HG03521 (cell line): Measurements from ENCODE around the gene NQO1.
"Not testable (repeated sequence)": the region's sequence is repeated elsewhere in the genome, so short reads cannot be mapped to it uniquely, and the experiment has no call there.

ENCODE experiments used
- ATAC-seq: cut with Tn5 transposase; IDR thresholded peaks from one replicate; pipeline ENCODE4 v1.9.1; 2021; ENCODE audit warnings: mild to moderate bottlenecking, moderate library complexity; ENCODE audit not compliant: unreplicated experiment

Gene NQO1

DNA sequence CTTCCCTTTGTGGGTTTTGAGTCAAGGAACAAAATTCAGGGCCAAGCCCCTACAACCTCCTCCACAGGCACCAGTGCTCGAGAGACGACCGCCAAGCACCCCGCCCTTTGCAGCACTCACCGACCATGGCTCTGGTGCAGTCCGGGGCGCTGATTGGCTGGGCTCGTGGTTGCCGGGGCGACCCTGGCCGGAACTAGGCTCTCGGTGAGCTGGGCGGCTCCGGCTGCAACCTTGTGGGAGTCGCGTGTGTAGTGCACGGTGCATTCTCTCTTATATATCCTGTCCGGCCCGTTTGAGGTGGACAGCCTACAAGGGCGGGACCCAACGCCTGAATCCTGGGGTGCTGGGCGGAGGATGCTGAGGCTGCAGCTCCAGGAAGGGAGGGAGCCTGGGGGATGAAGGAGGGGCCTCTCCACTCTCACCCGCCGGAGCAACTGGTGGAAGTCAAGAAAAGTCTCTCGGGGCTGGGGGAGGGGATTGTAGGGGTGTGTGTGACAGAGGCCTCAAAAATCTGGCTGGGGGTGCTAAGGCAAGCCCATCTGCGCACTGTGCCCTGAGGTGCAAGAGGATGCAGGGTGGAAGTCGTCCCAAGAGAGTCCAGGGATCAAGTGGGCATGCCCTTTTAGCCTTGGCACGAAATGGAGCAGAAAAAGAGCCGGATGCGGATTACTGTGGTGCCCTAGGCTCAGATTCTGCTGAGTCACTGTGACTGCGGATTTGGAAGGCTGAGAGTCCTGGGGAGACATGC lies at the start of gene NQO1:
Gene NQO1, minus strand, starts transcription at position 248 of the 748 bp plus-strand sequence. Its CDS starts 121 bp downstream, at position 127.
- ATAC-seq = peak; percentile 98

DNA sequence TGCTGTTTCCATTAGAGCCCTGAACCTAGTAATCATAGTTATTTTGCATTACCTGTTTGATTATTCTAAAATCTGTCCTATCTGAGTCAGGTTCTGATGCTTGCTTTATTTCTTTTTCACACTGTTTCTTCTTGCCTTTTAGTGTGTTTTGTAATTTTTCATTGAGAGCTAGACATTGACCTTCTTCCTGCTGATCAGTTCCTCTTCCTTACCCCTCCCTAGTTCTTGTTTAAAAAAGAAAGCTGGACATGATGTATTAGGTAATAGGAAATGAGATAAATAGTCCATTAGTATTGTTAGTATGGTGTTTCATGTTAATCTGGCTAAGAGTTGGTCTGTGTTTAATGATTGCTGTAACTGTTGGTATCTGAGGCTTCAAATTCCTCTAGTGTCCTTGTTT lies 49.2 kb upstream of the NQO1 start:
- no peak for ATAC-seq

DNA sequence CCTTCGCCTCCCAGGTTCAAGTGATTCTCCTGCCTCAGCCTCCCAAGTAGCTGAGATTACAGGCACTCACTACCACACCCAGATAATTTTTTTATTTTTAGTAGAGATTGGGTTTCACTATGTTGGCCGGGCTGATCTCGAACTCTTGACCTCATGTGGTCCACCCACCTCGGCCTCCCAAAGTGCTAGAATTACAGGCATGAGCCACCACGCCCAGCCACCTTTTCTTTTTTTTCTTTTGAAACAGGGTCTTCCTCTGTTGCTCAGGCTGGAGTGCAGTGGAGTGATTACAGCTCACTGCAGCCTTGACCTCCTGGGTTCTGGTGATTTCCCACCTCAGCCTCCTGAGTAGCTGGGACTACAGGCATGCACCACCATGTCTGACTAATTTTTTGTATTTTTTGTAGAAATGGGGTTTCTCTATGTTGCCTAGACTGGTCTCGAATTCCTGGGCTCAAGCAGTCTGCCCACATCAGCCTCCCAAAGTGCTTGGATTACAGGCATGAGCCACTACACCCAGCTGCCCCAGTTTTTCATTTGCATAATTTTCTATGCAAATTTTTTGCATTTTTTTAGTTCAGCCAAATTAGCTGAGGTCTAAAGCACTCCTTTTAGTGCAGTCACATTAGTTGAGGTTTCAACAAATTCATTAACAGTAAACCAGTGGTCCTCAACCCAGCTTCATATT lies 47.0 kb upstream of the NQO1 start:
- no peak for ATAC-seq

DNA sequence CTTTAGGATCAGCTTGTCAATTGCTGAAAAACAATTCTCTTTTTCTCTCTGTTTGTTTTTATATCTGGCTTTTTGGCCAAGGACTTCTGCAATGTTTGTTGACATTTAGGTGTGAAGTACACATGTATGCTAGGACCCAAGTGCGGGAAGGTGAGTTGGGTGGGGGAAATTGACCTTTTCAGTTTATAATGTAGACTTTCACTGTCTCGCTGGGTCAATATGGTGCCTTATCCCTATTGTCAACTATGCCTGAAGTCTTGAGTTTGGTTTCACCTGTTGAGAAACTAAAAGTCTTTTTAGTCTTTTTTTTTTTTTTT lies 45.2 kb upstream of the NQO1 start:
- no peak for ATAC-seq

DNA sequence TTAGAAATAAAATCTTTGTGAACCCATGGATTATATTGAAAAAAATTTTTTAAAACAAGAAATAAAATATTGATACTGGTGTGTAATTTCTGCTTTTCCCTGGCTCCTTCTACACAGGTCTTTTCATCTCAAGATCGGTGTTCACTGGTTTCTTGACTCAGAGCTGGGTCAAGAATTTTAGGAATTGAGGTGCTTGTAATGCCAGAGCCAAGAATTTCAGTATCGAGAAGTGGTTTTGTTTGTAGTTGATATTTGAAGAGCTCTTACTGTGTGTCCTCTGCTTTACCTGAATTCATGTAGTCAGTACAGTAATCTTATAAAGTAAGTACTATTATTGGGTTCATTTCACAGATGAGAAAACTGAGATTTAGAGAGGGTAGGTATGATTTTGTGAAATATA lies 43.0 kb upstream of the NQO1 start:
- ATAC-seq = no peak

DNA sequence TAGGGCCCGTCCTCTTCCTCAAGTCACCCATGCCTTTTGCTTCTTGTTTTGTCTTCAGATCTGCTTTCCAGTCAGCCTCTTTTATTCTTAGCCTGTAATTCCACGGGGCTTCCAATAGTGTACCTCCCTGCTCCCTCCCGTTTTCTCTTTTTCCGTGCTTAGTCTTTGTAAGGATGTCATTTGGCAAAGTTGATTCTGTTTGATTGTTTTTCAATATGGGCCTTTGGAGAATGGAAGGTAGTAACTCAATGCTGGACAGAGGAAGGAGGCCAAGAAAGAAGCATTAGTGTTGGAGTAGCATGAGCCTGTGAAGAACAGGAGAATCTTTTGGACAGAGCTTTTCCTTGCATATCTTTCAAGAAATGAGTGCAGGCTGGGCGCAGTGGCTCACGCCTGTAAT lies 42.3 kb upstream of the NQO1 start:
- ATAC-seq = no peak

DNA sequence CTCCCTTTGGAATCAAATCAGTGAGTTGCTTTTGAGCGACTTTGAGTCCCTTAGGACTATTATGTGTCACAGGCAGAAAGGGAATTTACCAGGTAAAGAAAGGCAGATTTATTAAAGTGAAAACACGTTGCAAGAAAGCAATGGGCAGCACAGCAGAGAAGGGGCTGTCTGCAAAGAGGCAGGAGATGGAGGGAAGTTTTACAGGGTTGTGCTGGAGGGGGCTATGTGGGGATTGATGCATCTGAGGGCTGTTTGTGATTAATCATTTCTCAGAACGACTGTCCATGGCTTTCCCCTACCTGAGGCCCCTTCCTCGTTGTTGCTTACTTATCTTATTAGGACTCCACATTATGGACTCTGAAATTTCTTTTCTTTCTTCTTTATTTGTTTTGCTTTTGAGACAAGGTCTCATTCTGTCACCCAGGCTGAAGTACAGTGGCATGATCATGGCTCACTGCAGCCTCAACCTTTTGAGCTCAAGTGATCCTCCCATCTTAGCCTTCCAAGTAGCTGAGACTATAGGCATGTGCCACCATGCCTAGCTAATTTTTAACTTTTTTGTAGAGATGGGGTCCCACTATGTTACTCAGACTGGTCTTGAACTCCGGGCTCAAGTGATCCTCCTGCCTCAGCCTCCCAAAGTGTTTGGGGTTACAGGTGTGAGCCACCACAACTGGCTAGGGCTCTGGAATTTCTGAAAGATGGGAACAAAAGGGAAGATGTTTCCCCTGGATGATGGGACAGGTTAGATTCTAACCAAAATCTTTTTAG lies 41.3 kb upstream of the NQO1 start:
- ATAC-seq = no peak

DNA sequence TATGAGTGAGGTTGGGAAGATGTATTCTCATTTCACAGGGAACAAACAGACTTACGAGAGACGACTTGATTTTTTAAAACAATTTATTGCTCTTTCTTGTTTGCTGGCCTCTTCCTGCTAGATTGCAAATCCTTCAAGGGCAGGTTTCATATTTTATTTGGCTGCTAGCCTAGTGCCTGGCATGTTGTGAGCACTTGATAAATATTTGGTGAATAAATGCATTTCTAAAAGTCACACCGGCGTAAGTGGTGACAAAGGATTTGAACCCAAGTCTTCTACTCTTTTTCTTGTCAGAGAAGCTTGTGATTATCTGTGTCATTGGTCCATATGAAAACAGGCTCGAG lies 37.2 kb upstream of the NQO1 start:
- no peak for ATAC-seq

DNA sequence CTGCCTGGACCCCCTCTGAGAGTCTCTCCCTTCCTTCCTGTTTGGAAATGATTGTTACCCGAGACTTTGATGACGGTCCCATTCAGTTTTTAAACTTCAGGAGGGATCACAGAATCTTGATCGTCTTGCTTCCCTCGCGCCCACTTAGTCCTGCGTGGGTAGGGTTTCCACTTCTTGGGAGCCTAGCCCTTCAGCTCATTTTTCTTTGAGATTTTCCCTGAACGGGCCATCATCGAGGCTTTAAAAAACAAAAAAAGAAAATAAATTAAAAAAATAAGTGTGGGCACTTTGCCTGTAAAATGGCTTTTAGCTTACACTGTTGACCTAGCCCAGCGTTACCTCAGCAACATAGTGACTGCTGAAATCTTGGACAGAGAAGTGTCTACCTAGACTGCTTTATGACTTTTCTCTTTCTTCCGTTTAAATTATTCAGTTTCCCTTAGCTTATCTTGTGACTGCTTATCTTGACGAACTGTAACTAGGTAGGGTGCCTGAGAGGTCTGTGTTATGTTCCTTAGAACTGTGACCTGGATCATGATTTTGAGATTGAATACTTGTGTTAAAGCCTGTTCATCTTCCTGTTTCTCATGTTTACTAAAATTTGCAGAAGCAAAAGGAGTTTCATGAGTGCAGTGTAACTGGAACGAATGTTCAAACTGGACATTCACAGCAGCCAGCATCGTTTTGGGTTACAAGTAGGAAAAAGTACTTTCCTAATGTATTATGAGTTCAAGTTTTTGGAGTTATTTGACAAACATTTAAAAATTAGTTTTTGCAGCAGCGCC lies 36.6 kb upstream of the NQO1 start:
- no peak for ATAC-seq

DNA sequence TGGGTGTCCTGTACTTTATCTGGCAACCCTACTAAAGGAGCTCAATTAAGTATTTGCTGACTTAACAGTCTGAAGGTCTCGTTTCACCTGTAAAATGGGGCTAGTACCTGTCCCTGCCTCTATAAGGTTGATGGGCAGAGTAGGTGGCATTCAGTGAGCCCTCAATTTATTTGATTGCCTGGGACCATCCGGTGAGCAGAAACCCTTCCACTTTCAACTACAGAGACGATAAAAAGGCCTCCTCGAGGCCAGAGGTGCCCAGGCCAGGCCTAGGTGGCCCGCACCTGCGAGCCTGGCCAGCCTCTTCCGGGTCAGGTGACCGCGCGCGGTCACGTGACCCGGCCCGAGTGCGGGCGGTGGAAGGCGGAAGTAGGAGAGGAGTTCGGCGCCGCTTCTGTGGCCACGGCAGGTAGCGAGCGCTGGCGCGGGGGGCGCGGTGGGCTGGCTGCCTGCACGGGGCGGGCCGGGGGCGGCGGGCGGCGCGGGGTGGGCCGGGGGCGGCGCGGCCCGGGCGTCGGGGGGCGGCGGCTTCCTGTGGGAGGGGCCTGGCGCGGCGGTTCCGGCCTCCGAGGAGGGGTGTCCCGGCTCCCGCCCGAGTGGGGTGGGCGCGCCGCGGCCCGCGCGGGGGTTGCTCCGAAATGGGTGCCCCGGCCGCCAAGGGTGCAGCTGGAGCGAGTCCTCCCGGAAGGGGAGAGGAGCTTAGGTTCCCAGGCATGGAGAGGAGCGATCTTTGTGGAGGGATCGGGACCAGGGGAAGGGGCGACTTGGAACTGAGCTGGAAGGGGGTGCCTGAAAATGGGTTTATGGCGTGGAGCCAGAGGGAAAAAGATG lies 35.8 kb upstream of the NQO1 start, which contains the start of gene WWP2:
Gene WWP2, plus strand, starts transcription at position 350 of the 831 bp plus-strand sequence. CDS start 24,679 bp downstream, outside the sequence.
- peak; percentile 84 for ATAC-seq

DNA sequence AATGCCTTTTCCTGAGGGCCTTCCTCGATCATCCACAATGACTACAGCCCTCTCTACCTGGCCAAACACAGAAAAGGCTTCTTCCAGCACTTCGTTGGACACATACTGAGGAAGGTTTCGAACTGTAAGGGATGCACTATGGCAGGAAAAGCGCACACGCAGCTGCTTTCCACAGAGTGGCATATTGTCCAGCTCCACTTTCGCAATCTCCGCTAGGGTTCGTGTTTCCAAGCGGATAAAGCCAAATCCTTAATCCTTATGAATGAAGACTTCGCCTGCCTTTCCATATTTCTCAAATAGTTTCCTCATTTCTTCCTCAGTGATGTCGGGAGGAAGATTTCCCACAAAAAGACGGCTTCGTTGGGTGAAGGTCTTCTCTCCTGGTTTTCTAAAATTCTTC lies 31.0 kb upstream of the NQO1 start:
- ATAC-seq = not testable (repeated sequence)

DNA sequence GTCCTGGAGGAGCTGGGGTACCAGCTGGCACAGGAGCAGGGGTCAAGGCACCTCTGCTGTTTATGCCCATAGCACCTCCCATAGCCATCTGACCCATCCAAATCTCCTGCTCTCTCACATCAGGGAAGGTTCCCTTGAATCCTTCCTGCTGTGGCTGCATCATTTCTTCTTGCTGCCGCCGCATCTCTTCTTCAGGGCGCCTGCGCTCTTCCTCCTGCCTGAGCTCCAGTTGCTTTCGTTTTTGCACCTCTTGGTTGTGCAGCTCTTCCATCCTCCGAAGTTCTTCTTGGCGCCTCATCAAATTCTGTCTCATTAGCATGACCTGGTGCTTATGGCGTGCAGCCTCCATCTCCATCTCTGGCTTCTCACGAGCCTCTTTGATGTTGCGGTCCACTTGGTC lies 30.3 kb upstream of the NQO1 start:
- ATAC-seq = no peak

DNA sequence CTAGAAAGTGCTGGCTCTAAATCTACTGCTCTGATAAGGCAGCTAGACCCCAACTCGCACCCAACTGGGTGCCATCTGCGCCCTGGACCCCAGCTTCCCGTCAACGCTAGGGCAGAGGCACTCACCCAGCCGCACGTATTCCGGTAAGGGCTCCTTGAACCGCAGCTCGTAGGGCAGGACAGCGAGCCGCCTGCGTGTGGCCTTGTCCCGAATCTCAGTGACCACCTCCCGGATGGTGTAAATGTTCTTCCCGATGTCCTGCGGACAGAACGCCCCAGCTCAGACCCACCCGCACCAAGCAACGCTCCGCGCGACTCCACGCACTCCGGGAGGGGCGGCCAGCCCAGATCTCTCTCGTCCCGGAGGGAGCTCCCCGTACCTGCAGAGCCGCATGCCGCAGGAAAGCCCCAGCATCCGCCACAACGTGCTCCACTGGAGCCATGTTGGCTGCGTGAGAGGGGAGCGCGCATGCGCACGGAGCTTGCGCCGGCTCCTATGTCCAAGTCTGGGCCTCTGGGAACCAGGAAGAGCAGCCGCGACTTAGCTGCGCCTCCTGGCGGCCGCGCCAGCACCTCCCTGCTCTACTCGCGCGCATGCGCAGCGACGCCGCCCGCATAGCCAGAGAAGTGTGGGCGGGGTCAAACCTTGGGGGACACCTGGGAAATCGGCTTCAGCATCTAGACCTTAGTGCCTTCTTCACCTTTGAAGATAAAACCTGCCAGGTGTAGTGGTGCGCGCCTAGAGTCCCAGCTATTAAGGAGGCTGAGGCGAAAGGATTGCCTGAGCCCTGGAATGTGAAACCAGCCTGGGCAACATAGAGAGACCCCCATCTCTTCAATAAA lies 28.3 kb upstream of the NQO1 start, which contains the start of gene NOB1:
Gene NOB1, minus strand, starts transcription at position 458 of the 842 bp plus-strand sequence. Its CDS starts 16 bp downstream, at position 442.
- ATAC-seq = peak; percentile 97

DNA sequence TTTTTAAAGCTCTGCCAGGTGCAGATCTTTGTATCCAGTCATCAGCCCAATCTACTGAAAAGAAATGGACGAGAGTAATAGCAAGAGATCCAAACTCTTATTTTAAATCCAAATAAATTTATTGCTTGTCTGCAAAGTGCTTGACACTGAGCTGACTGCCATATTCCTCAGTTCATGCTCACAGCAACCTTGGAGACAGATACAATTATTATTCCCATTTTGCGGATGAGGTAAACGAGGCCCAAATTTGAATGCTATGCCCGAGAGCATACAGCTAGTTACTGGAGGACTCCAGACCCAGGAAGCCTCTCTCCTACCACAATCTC lies 27.7 kb upstream of the NQO1 start:
- no peak for ATAC-seq

DNA sequence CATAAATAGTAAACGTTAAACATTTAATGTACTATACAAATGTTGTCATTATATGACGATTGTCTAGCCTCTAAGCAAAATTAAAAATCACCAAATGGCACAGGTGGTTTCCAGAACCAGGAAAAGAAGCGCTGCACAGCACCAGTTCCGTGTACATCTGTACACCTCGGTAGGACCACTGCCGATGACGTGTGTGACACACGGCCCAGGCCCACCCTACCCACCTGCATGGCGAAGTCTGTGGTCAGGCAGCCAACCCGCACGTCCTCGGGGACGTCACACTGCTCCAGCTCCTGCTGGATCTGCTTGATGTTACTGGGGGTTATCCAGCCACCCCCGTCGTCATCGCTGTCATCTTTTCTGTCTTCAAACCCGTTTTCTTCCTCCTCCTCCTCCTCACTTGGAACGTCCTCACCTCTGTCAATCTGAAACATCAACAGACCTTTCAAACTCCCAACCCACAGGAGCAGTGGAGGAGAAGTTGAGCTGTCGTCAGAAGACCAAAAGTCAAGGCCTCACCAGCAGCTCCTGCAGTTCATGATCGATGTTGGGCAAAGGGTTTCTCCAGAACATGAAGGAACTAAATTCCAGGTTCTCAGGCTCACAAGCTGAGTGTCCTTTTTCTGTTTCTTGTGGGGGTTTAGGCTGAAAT lies 22.5 kb upstream of the NQO1 start:
- ATAC-seq = no peak

DNA sequence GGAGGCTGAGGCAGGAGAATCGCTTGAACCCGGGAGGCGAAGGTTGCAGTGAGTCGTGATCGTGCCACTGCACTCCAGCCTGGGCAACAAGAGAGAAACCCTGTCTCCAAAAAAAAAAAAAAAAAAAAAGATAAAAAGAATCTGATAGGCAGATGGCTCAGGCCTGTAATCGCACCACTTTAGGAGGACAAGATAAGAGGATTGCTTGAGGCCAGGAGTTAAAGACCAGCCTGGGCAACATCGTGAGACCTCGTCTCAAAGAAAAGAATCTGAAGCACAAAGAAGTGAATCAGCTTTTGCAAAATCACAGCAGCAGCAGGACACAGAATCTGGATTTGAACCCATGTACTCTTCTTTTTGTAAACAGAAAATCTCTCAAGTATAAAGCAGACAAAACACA lies 20.8 kb upstream of the NQO1 start:
- ATAC-seq = no peak

DNA sequence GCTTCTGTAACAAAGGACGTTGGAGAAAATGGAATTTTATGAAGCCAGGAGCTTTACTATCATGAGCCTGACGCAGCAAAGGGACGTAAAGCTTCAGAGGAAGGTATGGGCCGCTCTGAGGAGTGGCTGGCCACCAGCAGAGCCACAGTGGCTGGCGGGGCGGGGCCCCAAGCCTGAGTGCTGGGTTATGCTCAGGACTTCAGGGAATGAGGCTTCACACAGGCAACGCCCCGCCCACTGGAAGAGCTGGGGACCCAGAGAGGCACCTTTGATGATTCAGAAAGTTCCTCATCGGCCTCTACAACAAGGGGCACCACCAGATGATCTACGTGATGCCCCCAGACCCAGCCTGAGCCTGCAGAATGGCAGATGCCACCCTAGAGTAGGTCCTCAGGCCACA lies 19.6 kb upstream of the NQO1 start:
- ATAC-seq = no peak

DNA sequence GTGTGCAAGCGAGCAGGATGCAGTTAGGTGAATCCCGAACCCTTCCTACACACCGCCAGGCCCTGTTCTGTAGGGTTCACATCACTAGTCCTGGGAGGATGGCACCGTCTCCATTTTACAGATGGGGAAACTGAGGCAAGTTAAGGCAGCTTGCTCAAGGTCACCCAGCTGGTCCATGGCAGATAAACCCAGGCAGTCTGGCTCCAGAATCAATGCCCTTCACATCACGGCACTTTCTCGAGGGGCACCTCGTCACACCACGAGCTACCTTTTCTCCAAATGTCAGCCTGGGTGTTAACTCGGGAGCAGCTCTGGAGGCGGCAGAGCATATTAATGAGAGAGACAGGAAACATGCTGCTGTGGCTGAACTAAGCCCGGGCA lies 18.9 kb upstream of the NQO1 start:
- ATAC-seq = no peak
